NB4 (cell line): Measurements from ENCODE around the gene OR6V1.

Source experiments
- CTCF ChIP-seq: IDR thresholded peaks from one replicate; pipeline ENCODE4 v1.5.1; 2012; ENCODE audit warnings: low read depth, low read length
- MAX ChIP-seq: IDR thresholded peaks from 2 replicates; pipeline ENCODE4 v1.6.1; 2011; ENCODE audit warnings: low read depth, low read length
- MYC ChIP-seq: IDR thresholded peaks from 2 replicates; pipeline ENCODE4 v1.6.1; 2011; ENCODE audit warnings: low read depth, low read length
- POLR2A ChIP-seq: IDR thresholded peaks from 2 replicates; pipeline ENCODE4 v1.6.1; 2011; ENCODE audit warnings: mild to moderate bottlenecking; ENCODE audit not compliant: insufficient read length; ENCODE audit errors: extremely low read depth

DNA sequence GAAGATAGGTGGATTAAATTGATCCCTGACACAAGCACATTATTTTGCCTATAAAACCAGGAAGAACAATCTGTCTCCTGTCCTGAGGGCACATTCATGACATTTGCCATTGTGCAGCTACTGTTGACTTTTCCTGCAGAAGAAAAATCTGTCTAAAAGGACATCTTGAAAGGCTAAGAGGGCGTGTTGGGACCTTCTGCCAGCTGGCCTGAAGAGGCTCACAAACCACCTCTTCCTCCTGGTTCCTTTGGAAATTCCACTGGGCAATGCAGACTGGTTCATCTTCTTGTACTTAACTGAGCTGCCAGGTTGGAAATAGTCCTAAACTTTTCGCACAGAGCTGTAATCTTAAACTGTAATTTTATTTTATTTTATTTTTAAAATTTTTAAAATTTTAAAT is 44.0 kb downstream of the OR6V1 start:
- no peak for TF ChIP-seq MAX
- no peak for TF ChIP-seq CTCF
- TF ChIP-seq POLR2A = no peak
- TF ChIP-seq MYC = no peak
